MCF 10A (cell line): ENCODE results near the gene RNGTT. TPM values are rescaled to one million over a fixed set of nuclear protein-coding genes. Genes with fewer than 3 reads are reported as not detected.

Experiments
- BruUV-seq: library from RNA; stranded (reverse); fragments of 400-500 nt; replicated peaks from 2 replicates; lab custom pipeline; 2021; lab: Mats Ljungman, UMichigan
- CTCF ChIA-PET: fragments of 300-600 bp; sonication (Branson Sonifier 250); formaldehyde crosslinking; extraction: SDS; loops from one replicate; lab custom pipeline; 2021; ENCODE audit warnings: antibody characterized with exemption, inconsistent platforms; lab: Yijun Ruan, JAX
- POLR2A ChIA-PET: fragments of 300-600, 350-650 bp; sonication (Branson Sonifier 250); formaldehyde crosslinking; extraction: SDS; loops from one replicate; lab custom pipeline; 2020; ENCODE audit warnings: antibody characterized with exemption, inconsistent platforms; lab: Yijun Ruan, JAX
- DNase-seq: peaks from one replicate; pipeline ENCODE4 v3.0.0-alpha.2; 2018; ENCODE audit not compliant: unreplicated experiment
- H3K27ac Mint-ChIP-seq: one replicate; pipeline ENCODE4 v1.8.0; 2022; ENCODE audit warnings: mild to moderate bottlenecking, low read depth, mixed read lengths; ENCODE audit not compliant: unreplicated experiment
- H3K27me3 Mint-ChIP-seq: one replicate; pipeline ENCODE4 v1.8.0; 2022; ENCODE audit warnings: mixed read lengths; ENCODE audit not compliant: insufficient read depth, unreplicated experiment
- H3K36me3 Mint-ChIP-seq: one replicate; pipeline ENCODE4 v1.8.0; 2022; ENCODE audit warnings: mild to moderate bottlenecking, moderate library complexity, mixed read lengths; ENCODE audit not compliant: insufficient read depth, unreplicated experiment
- H3K4me1 Mint-ChIP-seq: one replicate; pipeline ENCODE4 v1.8.0; 2022; ENCODE audit warnings: mixed read lengths; ENCODE audit not compliant: insufficient read depth, unreplicated experiment
- H3K4me3 Mint-ChIP-seq: one replicate; pipeline ENCODE4 v1.8.0; 2022; ENCODE audit warnings: mild to moderate bottlenecking, moderate library complexity, mixed read lengths; ENCODE audit not compliant: unreplicated experiment
- H3K9me3 Mint-ChIP-seq: one replicate; pipeline ENCODE4 v1.8.0; 2022; ENCODE audit warnings: mixed read lengths; ENCODE audit not compliant: unreplicated experiment
- intact Hi-C: fragments of 100-400 bp; cut with micrococcal nuclease; formaldehyde crosslinking; loops from 2 replicates; pipeline ENCODE4 v1.14.1; 2022
- total RNA-seq: library from RNA; stranded (reverse); gene quantifications from 2 replicates; pipeline ENCODE4 v1.2.3, GENCODE V29; 2022
- TF ChIP-seq, protein P1 (sequence below): fragments of 200-600 bp; IDR thresholded peaks from one replicate; pipeline ENCODE4 v1.8.0; 2022; ENCODE audit warnings: antibody characterized with exemption, mild to moderate bottlenecking; ENCODE audit not compliant: unreplicated experiment

Gene RNGTT
- total RNA-seq, 1 experiment from 2014 or later, result 14.6 TPM

DNA sequence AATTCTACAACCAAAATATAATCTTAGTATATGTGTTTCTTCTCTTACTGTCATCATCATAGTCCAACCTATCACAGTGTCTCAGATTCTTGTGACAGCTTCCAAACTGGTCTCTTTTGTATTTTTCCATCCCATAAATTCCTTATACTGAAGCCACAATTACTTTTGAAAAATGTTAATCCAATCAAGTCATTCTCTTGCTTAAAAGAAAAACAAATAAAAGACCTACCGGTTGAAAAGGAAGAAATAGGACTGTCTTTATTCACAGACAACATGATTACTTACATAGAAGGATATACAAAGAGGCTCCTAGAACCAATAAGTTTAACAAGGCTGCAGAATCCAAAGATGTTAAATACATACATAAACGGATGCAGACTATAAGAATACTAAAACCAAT lies 339.9 kb downstream of the RNGTT start:
- ChIA-PET POLR2A (no interaction called here), CTCF (interaction anchor here (0.6 to 1.6 kb wide), 2 partner anchors 157 to 325 kb away, joined by 3 read pairs; no protein-coding TSS in a partner anchor)
- no TSS peak for BruUV-seq
- no peak overlapping the region for H3K4me3 Mint-ChIP-seq
- DNase-seq, result no peak
- no peaks in the 10 kb centered on the region for H3K27me3 Mint-ChIP-seq
- TF ChIP-seq, protein P1, sequence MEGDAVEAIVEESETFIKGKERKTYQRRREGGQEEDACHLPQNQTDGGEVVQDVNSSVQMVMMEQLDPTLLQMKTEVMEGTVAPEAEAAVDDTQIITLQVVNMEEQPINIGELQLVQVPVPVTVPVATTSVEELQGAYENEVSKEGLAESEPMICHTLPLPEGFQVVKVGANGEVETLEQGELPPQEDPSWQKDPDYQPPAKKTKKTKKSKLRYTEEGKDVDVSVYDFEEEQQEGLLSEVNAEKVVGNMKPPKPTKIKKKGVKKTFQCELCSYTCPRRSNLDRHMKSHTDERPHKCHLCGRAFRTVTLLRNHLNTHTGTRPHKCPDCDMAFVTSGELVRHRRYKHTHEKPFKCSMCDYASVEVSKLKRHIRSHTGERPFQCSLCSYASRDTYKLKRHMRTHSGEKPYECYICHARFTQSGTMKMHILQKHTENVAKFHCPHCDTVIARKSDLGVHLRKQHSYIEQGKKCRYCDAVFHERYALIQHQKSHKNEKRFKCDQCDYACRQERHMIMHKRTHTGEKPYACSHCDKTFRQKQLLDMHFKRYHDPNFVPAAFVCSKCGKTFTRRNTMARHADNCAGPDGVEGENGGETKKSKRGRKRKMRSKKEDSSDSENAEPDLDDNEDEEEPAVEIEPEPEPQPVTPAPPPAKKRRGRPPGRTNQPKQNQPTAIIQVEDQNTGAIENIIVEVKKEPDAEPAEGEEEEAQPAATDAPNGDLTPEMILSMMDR, result no peak
- no peaks in the 10 kb centered on the region for H3K36me3 Mint-ChIP-seq
- intact Hi-C loops, result no loop called here
- no peaks in the 10 kb centered on the region for H3K9me3 Mint-ChIP-seq
- no peaks in the 10 kb centered on the region for H3K4me1 Mint-ChIP-seq
- no peak overlapping the region for H3K27ac Mint-ChIP-seq

DNA sequence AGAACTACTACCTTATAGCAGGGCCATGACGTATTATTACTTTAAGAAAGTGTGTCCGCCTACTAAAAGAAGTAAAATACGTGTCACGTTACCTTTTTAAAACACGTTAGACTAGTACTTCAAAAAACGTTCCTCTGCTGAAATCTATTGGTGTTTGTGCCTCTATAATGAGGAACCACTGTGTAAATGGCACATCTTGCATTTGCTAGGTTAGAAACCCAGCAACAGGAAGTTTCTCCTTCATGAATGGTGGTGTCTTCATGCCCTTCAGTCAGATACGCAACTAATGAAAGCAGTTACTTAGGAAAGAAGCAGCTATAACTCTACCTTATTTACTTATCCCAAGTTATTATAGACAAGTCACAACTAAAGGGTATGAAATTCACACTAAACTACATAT lies 343.5 kb downstream of the RNGTT start:
- intact Hi-C loops, result no loop called here
- Mint-ChIP-seq H3K36me3 (no peaks in the 10 kb centered on the region), H3K4me1 (no peaks in the 10 kb centered on the region), H3K9me3 (no peaks in the 10 kb centered on the region), H3K27ac (no peak overlapping the region), H3K27me3 (no peaks in the 10 kb centered on the region), H3K4me3 (no peak overlapping the region)
- DNase-seq, result no peak
- ChIA-PET POLR2A (no interaction called here), CTCF (interaction anchor here (1.1 kb wide), 1 partner anchor 16 kb away, joined by 3 read pairs; no protein-coding TSS in a partner anchor)
- TF ChIP-seq, protein P1, result no peak
- no TSS peak for BruUV-seq

DNA sequence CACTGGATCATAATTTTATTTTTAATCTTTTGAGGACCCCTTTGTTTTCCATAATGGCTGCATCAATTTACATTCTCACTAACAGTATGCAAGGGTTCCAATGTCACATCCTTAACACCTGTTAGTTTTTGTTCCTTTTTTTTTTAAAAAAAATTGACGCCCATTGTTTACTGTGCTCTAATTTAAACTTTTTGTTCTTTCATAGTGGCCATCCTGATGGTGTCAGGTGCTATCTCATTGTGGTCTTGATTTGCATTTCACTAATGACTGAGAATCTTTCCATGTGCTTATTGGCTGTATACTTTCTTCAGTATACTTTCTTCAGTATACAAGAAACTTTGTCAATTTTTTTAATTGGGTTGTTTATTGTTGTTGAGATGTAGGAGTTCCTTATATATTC lies 347.0 kb downstream of the RNGTT start:
- H3K27me3 Mint-ChIP-seq, result no peaks in the 10 kb centered on the region
- H3K36me3 Mint-ChIP-seq, result peaks cover 9% of the 10 kb centered on the region
- no peaks in the 10 kb centered on the region for H3K9me3 Mint-ChIP-seq
- TF ChIP-seq, protein P1, result no peak
- H3K4me1 Mint-ChIP-seq, result no peaks in the 10 kb centered on the region
- no peak for DNase-seq
- ChIA-PET CTCF (interaction anchor here (0.6 kb wide), 1 partner anchor 347 kb away, joined by 3 read pairs; no protein-coding TSS in a partner anchor), POLR2A (no interaction called here)
- H3K4me3 Mint-ChIP-seq, result no peak overlapping the region
- BruUV-seq, result no TSS peak
- intact Hi-C loops, result no loop called here
- H3K27ac Mint-ChIP-seq, result no peak overlapping the region

DNA sequence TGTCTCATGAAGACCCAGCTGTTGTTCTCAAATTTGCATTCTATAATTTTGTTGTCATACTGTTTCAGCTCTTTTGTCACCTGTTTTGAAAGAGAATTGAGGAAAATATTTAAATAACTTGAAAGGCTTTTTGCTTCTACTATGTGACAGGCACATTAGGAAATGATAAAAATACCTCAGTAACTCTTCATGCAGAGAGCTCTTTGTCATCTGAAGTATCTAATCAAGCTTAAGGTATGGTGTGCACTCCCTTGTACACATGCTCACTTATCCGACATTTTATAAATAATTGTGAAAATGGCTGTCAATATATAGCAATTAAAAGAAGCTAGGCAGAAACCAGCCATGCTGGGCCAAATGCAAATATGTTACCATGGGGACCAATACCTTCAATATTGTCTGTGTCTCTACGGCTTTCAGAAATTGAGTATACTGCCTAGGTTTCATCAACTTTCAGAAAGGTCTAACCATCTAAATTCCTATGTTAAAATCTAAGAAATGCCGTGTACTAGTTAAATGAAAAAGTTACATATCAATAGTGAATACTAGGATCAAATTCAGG lies 349.0 kb downstream of the RNGTT start:
- no peak for DNase-seq
- TF ChIP-seq, protein P1, result no peak
- H3K27me3 Mint-ChIP-seq, result no peaks in the 10 kb centered on the region
- H3K4me3 Mint-ChIP-seq, result no peak overlapping the region
- intact Hi-C loops, result no loop called here
- no TSS peak for BruUV-seq
- no peak overlapping the region for H3K27ac Mint-ChIP-seq
- ChIA-PET POLR2A (no interaction called here), CTCF (interaction anchor here (0.7 kb wide), 1 partner anchor 684 kb away, joined by 3 read pairs; no protein-coding TSS in a partner anchor)
- H3K4me1 Mint-ChIP-seq, result no peaks in the 10 kb centered on the region
- H3K9me3 Mint-ChIP-seq, result no peaks in the 10 kb centered on the region
- H3K36me3 Mint-ChIP-seq, result peaks cover 11% of the 10 kb centered on the region
